CD8-positive, alpha-beta memory T cell (primary cell): ENCODE results near the gene CBLC. TPM values are rescaled to one million over a fixed set of nuclear protein-coding genes. Genes with fewer than 3 reads are reported as not detected.

Experiments
- CTCF ChIA-PET: fragments of 350-600 bp; sonication (Branson Sonifier 250); formaldehyde crosslinking; loops from one replicate; lab custom pipeline; 2021; ENCODE audit warnings: antibody characterized with exemption; lab: Charles Lee
- POLR2A ChIA-PET: fragments of 350-600 bp; sonication (Branson Sonifier 250); formaldehyde crosslinking; loops from one replicate; lab custom pipeline; 2021; ENCODE audit warnings: antibody characterized with exemption; lab: Charles Lee
- DNase-seq, 5 donors: peaks; one replicate each; pipeline versions ENCODE4 v3.0.0 to v3.0.0-alpha.2; 2020 to 2022; ENCODE audit warnings: mixed read lengths in 1 of 5
- H3K27ac ChIP-seq: one replicate; pipeline ENCODE4 v1.7.0; 2013; ENCODE audit warnings: low read depth, mild to moderate bottlenecking, low read length, moderate library complexity
- H3K27me3 ChIP-seq: 2 replicates; pipeline ENCODE4 v1.7.0; 2013; ENCODE audit warnings: low read length, mild to moderate bottlenecking; ENCODE audit not compliant: insufficient read depth, poor library complexity, severe bottlenecking
- H3K36me3 ChIP-seq: 2 replicates; pipeline ENCODE4 v1.7.0; 2013; ENCODE audit warnings: mild to moderate bottlenecking, low read length, moderate library complexity; ENCODE audit not compliant: insufficient read depth
- H3K4me1 ChIP-seq: 2 replicates; pipeline ENCODE4 v1.7.0; 2013; ENCODE audit warnings: mild to moderate bottlenecking, low read length, moderate library complexity; ENCODE audit not compliant: insufficient read depth
- H3K4me3 ChIP-seq: 2 replicates; pipeline ENCODE4 v1.7.0; 2013; ENCODE audit warnings: mild to moderate bottlenecking, low read length
- H3K9me3 ChIP-seq: 2 replicates; pipeline ENCODE4 v1.7.0; 2013; ENCODE audit warnings: mild to moderate bottlenecking, low read length
- H3K27ac Mint-ChIP-seq, 8 donors: one replicate each; pipeline ENCODE4 v1.8.0; 2020 to 2021; ENCODE audit warnings: mixed read lengths in 8 of 8, mild to moderate bottlenecking in 6 of 8, inconsistent platforms in 3 of 8, moderate library complexity in 3 of 8
- H3K27me3 Mint-ChIP-seq, 2 donors: one replicate each; pipeline ENCODE4 v1.8.0; 2020 to 2021; ENCODE audit warnings: mixed read lengths in 2 of 2, mild to moderate bottlenecking in 1 of 2, moderate library complexity in 1 of 2
- H3K36me3 Mint-ChIP-seq, 3 donors: one replicate each; pipeline ENCODE4 v1.8.0; 2020 to 2021; ENCODE audit warnings: mixed read lengths in 3 of 3, inconsistent platforms in 1 of 3, mild to moderate bottlenecking in 1 of 3
- H3K4me1 Mint-ChIP-seq, 3 donors: one replicate each; pipeline ENCODE4 v1.8.0; 2020 to 2021; ENCODE audit warnings: mixed read lengths in 3 of 3, inconsistent platforms in 1 of 3, mild to moderate bottlenecking in 1 of 3
- H3K4me3 Mint-ChIP-seq, 7 donors: one replicate each; pipeline ENCODE4 v1.8.0; 2020 to 2021; ENCODE audit warnings: mixed read lengths in 7 of 7, mild to moderate bottlenecking in 6 of 7, moderate library complexity in 4 of 7, inconsistent platforms in 2 of 7
- H3K9me3 Mint-ChIP-seq, 5 donors: one replicate each; pipeline ENCODE4 v1.8.0; 2020 to 2022; ENCODE audit warnings: mixed read lengths in 5 of 5, mild to moderate bottlenecking in 3 of 5, moderate library complexity in 2 of 5, inconsistent platforms in 1 of 5
- polyA plus RNA-seq: library from polyadenylated mRNA; unstranded; fragments of 300-500 nt; fragmentation: Illumina TruSeq; gene quantifications from one replicate; pipeline ENCODE4 v1.2.3, GENCODE V29; 2021
- total RNA-seq, 2 experiments: library from RNA; stranded (reverse); gene quantifications; one replicate each; pipeline ENCODE4 v1.2.3, GENCODE V29; 2021

Gene CBLC
- total and polyA plus RNA-seq, 3 experiments from 2014 or later: not detected

DNA sequence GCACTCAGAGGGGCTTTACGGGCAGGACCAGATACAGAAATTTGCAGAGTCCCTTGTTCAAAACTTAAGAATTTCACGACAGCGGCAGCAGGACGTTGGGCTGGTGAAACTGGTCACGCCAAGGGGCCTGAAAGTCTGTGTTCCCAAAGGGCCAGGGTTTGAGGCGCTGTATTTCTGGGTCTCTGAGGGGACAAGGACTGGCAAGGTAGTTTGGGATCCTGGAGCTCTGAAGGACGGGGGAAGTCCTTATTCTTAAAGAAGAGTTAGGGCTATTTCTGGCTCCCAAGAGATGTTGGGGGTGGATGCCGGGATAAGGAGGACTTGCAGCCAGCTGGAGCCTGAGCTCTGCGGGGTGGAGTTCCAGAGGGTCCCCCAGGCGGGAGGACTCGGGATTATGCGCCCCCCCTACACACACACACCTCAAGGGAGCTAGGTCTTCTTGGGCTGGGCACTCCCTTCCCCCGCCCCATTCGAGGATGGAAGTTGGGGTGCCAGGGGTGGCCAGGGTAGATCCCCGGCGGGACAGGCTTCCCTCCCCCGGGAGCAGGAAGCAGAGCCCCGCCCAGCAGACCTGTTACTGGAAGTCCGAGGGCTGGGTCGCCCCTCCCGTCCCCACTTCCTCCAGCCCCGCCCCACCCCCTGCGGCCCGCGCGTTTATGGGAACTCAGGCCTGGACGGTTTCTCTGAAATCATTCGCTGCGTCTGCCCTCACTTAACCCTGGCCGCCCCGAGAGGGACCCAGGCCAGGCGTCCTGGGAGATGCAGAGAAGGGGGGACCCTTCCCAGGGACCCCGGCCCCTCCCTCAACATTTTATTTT is 23.5 kb upstream of the CBLC start:
- H3K4me3 Mint-ChIP-seq: peak overlapping the region; percentile 89 to 98 (median 94)
- ChIA-PET POLR2A (interaction anchor here (0.5 to 1.3 kb wide), 5 partner anchors 8 to 30 kb away, joined by 3 to 5 read pairs (median 4); no protein-coding TSS in a partner anchor), CTCF (interaction anchor here (0.8 to 5.5 kb wide), 5 partner anchors 8 to 804 kb away, joined by 3 to 32 read pairs (median 4); no protein-coding TSS in a partner anchor)
- H3K36me3 Mint-ChIP-seq: peaks cover 0 to 68% (median 5%) of the 10 kb centered on the region in 3 donors
- H3K36me3 ChIP-seq: no peaks in the 10 kb centered on the region
- H3K27me3 Mint-ChIP-seq: peaks cover 0 to 3% of the 10 kb centered on the region in 2 donors
- H3K9me3 Mint-ChIP-seq: peaks cover 0 to 2% (median 0%) of the 10 kb centered on the region in 5 donors
- peaks cover 57% of the 10 kb centered on the region for H3K4me1 ChIP-seq
- no peaks in the 10 kb centered on the region for H3K27me3 ChIP-seq
- peak overlapping the region; percentile 86 for H3K4me3 ChIP-seq
- peak overlapping the region; percentile 89 for H3K27ac ChIP-seq
- H3K9me3 ChIP-seq: no peaks in the 10 kb centered on the region
- peak overlapping the region; percentile 96 to 99 (median 98) for H3K27ac Mint-ChIP-seq
- H3K4me1 Mint-ChIP-seq: peaks cover 55 to 76% (median 66%) of the 10 kb centered on the region in 3 donors
- DNase-seq: peak; percentile 25 to 69 (median 54)

DNA sequence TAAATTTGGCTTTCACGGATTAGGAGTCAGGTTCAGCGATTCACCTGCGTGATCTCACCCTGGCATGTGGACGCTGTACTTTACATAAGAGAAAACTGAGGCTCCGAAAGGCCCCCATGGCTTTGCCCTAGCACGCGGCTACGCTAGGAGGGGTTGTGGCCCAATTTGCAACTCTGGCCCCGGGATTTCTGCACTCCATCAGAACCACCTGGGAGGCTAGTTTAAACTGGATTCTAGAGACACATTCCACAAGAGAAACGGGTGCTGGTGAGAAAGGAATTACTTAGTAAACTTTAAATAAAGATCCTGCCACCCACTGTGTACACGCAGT is 23.0 kb upstream of the CBLC start:
- peaks cover 0 to 64% (median 5%) of the 10 kb centered on the region in 3 donors for H3K36me3 Mint-ChIP-seq

DNA sequence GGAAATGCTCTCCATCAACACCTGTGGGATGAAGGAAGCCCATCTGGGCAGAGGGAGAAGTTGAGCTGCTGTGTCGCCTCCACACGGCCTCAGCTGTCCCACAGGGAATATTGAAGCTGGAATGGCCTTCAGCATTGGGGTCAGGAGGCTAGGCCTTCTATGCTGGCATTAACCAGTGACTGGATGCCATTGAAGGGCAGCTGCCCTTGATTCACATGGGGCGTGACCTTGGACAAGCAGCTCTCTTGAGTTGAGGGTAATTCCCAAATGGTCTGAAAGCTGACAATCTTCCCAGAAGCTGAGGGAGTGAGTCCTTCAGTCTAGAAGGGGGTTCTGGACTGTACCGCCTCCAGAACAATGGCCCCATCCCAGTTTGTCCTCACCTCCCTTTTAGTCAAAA is 22.5 kb upstream of the CBLC start:
- H3K4me1 Mint-ChIP-seq: peaks cover 50 to 72% (median 61%) of the 10 kb centered on the region in 3 donors
- H3K9me3 Mint-ChIP-seq: peaks cover 0 to 2% (median 0%) of the 10 kb centered on the region in 5 donors
- no peak for DNase-seq
- H3K27me3 Mint-ChIP-seq: peaks cover 0 to 3% of the 10 kb centered on the region in 2 donors
- peak overlapping the region; percentile 89 to 98 (median 94) for H3K4me3 Mint-ChIP-seq
- Histone ChIP-seq H3K27me3 (no peaks in the 10 kb centered on the region), H3K9me3 (no peaks in the 10 kb centered on the region), H3K4me3 (peak overlapping the region; percentile 86), H3K36me3 (no peaks in the 10 kb centered on the region), H3K4me1 (peaks cover 56% of the 10 kb centered on the region), H3K27ac (peak overlapping the region; percentile 89)
- H3K36me3 Mint-ChIP-seq: peaks cover 2 to 65% (median 5%) of the 10 kb centered on the region in 3 donors
- peak overlapping the region in 7 of 8 donors; percentile 92 to 99 (median 98) for H3K27ac Mint-ChIP-seq
- ChIA-PET POLR2A (no interaction called here), CTCF (interaction anchor here (1.1 to 5.5 kb wide), 2 partner anchors 16 to 31 kb away, joined by 3 to 32 read pairs; no protein-coding TSS in a partner anchor)

More for the DNA sequence above, 23.0 kb upstream of the CBLC start:
- DNase-seq: peak in 2 of 5 donors; percentile 11 to 46
- Mint-ChIP-seq H3K27ac (peak overlapping the region; percentile 62 to 99 (median 97)), H3K27me3 (peaks cover 0 to 3% of the 10 kb centered on the region in 2 donors), H3K4me3 (peak overlapping the region; percentile 89 to 98 (median 94)), H3K4me1 (peaks cover 51 to 72% (median 61%) of the 10 kb centered on the region in 3 donors), H3K9me3 (peaks cover 0 to 2% (median 0%) of the 10 kb centered on the region in 5 donors)
- POLR2A ChIA-PET: interaction anchor here (0.8 kb wide), 1 partner anchor 16 kb away, joined by 3 read pairs; no protein-coding TSS in a partner anchor
- Histone ChIP-seq H3K9me3 (no peaks in the 10 kb centered on the region), H3K27ac (peak overlapping the region; percentile 89), H3K27me3 (no peaks in the 10 kb centered on the region), H3K36me3 (no peaks in the 10 kb centered on the region), H3K4me3 (peak overlapping the region; percentile 86), H3K4me1 (peaks cover 57% of the 10 kb centered on the region)
- CTCF ChIA-PET: interaction anchor here (1.1 to 5.5 kb wide), 4 partner anchors 13 to 31 kb away, joined by 3 to 32 read pairs (median 15); no protein-coding TSS in a partner anchor

DNA sequence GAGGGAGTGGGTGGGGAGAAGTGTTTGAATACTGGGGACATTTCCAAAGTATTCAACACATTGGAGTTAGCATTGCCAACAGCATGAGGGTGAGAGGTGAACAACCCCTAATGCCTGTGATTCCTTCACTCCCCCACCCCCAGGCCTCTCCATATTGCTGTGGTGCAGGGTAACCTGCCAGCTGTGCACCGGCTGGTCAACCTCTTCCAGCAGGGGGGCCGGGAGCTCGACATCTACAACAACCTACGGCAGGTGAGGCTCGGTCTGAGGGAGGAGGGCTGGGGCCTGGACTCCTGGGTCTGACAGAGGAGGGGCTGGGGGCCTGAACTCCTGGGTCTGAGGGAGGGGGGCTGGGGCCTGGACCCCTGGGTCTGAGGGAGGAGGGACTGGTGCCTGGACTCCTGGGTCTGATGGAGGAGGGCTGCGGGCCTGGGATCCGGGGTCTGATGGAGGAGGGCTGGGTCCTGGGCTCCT is 21.6 kb upstream of the CBLC start:
- Mint-ChIP-seq H3K36me3 (peaks cover 5 to 62% (median 5%) of the 10 kb centered on the region in 3 donors), H3K4me1 (peaks cover 52 to 72% (median 61%) of the 10 kb centered on the region in 3 donors), H3K4me3 (peak overlapping the region in 3 of 7 donors; percentile 37 to 74 (median 55)), H3K9me3 (peaks cover 0 to 2% (median 0%) of the 10 kb centered on the region in 5 donors), H3K27ac (peak overlapping the region; percentile 50 to 99 (median 72)), H3K27me3 (peaks cover 0 to 3% of the 10 kb centered on the region in 2 donors)
- DNase-seq: no peak
- Histone ChIP-seq H3K9me3 (no peaks in the 10 kb centered on the region), H3K27ac (no peak overlapping the region), H3K4me3 (no peak overlapping the region), H3K4me1 (peaks cover 54% of the 10 kb centered on the region), H3K36me3 (no peaks in the 10 kb centered on the region), H3K27me3 (no peaks in the 10 kb centered on the region)
- ChIA-PET POLR2A (no interaction called here), CTCF (interaction anchor here (1.1 to 5.5 kb wide), 2 partner anchors 15 to 32 kb away, joined by 3 to 32 read pairs; no protein-coding TSS in a partner anchor)

DNA sequence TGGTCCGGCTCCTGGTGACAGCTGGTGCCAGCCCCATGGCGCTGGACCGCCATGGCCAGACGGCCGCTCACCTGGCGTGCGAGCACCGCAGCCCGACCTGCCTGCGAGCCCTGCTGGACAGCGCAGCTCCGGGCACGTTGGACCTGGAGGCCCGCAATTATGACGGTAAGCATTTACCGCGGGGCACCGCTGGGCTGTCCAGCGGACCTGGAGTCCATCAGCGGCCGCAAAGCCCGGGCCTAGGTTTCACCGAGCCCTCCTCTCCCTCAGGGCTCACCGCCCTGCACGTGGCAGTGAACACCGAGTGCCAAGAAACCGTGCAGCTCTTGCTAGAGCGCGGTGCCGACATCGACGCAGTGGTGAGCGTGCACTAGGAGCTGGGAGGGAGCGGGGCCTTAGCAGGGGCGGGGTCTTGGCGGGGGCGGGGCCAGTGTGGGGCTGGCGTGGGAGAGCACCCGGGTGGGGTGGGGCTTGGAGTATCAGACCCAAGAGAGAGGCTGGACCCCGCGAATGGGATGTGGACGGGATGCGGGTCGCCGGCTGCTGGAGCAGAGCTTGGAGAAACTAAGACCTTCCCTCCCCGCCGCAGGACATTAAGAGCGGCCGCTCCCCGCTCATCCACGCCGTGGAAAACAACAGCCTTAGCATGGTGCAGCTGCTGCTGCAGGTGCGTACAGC is 20.5 kb upstream of the CBLC start:
- ChIA-PET POLR2A (no interaction called here), CTCF (interaction anchor here (1.5 kb wide), 1 partner anchor 13 kb away, joined by 6 read pairs; no protein-coding TSS in a partner anchor)
- DNase-seq: no peak
- peaks cover 0 to 3% of the 10 kb centered on the region in 2 donors for H3K27me3 Mint-ChIP-seq
- Histone ChIP-seq H3K9me3 (no peaks in the 10 kb centered on the region), H3K4me1 (peaks cover 43% of the 10 kb centered on the region), H3K27me3 (no peaks in the 10 kb centered on the region), H3K36me3 (no peaks in the 10 kb centered on the region), H3K4me3 (no peak overlapping the region), H3K27ac (no peak overlapping the region)
- H3K4me3 Mint-ChIP-seq: no peak overlapping the region
- peak overlapping the region in 3 of 8 donors; percentile 21 to 66 (median 39) for H3K27ac Mint-ChIP-seq
- peaks cover 0 to 2% (median 0%) of the 10 kb centered on the region in 5 donors for H3K9me3 Mint-ChIP-seq
- peaks cover 5 to 52% (median 5%) of the 10 kb centered on the region in 3 donors for H3K36me3 Mint-ChIP-seq
- peaks cover 48 to 65% (median 52%) of the 10 kb centered on the region in 3 donors for H3K4me1 Mint-ChIP-seq

DNA sequence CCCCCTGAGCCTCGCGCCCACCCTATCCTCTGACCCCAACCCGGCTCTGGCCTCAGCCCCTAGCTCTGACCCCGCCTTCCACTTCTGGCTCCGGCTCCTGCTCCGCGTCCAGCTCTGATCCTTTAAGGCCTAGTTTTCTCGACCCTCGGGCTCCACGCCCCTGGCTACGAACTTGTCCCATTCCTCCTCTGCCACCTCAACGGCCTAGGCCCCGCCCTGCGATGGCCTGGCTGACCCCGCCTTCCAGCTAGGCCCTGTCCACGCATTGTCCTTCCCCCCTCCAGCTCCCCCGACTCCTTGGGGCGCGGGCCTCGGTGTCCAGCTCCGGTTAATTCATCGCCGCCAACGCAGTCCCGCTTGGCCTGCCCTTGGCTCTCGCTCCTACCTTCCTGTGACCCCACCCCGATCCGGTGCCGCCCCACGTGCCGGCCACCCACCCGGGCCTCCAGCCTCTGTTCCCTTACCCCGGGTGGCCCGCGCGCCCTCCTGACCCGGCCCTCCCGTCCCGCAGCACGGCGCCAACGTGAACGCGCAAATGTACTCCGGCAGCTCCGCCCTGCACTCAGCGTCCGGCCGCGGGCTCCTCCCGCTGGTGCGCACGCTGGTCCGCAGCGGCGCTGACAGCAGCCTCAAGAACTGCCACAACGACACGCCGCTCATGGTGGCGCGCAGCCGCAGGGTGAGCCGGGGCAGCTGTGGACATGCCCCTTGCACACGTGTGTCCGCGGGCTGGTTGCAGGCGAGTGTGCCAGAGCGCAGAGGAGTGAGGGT is 19.8 kb upstream of the CBLC start:
- Histone ChIP-seq H3K4me3 (no peak overlapping the region), H3K9me3 (no peaks in the 10 kb centered on the region), H3K27me3 (no peaks in the 10 kb centered on the region), H3K36me3 (no peaks in the 10 kb centered on the region), H3K27ac (no peak overlapping the region), H3K4me1 (peaks cover 36% of the 10 kb centered on the region)
- no peak for DNase-seq
- peak overlapping the region in 1 of 7 donors; percentile 23 for H3K4me3 Mint-ChIP-seq
- peaks cover 5 to 45% (median 6%) of the 10 kb centered on the region in 3 donors for H3K36me3 Mint-ChIP-seq
- ChIA-PET POLR2A (no interaction called here), CTCF (interaction anchor here (0.6 to 1.5 kb wide), 2 partner anchors 13 to 41 kb away, joined by 3 to 6 read pairs; no protein-coding TSS in a partner anchor)
- peaks cover 0 to 2% (median 0%) of the 10 kb centered on the region in 5 donors for H3K9me3 Mint-ChIP-seq
- H3K4me1 Mint-ChIP-seq: peaks cover 42 to 62% (median 47%) of the 10 kb centered on the region in 3 donors
- peak overlapping the region in 3 of 8 donors; percentile 68 to 79 (median 76) for H3K27ac Mint-ChIP-seq
- peaks cover 0 to 1% of the 10 kb centered on the region in 2 donors for H3K27me3 Mint-ChIP-seq

DNA sequence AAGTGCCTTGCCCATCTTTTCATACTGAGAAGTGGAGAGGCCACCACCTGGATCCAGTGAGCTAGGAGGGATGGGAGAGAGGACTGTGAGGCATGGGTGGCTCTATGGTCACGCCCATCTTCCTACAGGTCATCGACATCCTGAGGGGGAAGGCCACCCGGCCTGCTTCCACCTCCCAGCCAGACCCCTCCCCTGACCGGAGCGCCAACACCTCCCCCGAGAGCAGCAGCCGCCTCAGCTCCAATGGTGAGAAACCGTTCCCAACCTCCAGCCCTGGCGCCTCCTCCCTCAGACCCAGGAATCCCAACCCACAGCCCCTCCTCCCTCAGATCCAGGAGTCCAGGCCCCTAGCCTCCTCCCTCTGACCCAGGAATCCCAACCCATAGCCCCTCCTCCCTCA is 19.1 kb upstream of the CBLC start:
- Histone ChIP-seq H3K36me3 (no peaks in the 10 kb centered on the region), H3K27ac (no peak overlapping the region), H3K4me1 (peaks cover 32% of the 10 kb centered on the region), H3K4me3 (no peak overlapping the region), H3K27me3 (no peaks in the 10 kb centered on the region), H3K9me3 (no peaks in the 10 kb centered on the region)
- DNase-seq: no peak
- ChIA-PET CTCF (interaction anchor here (1.5 kb wide), 1 partner anchor 12 kb away, joined by 6 read pairs; no protein-coding TSS in a partner anchor), POLR2A (no interaction called here)
- H3K36me3 Mint-ChIP-seq: peaks cover 5 to 42% (median 7%) of the 10 kb centered on the region in 3 donors
- no peaks in the 10 kb centered on the region for H3K27me3 Mint-ChIP-seq
- no peaks in the 10 kb centered on the region for H3K9me3 Mint-ChIP-seq
- no peak overlapping the region for H3K4me3 Mint-ChIP-seq
- peak overlapping the region in 4 of 8 donors; percentile 27 to 76 (median 46) for H3K27ac Mint-ChIP-seq
- peaks cover 37 to 59% (median 46%) of the 10 kb centered on the region in 3 donors for H3K4me1 Mint-ChIP-seq
